HEK293 (cell line): Measurements from ENCODE around the gene ABL2.
"Not testable (repeated sequence)": the region's sequence is repeated elsewhere in the genome, so short reads cannot be mapped to it uniquely, and the experiment has no call there.

Source experiments
- CTCF ChIA-PET: fragments of 350-600 bp; formaldehyde crosslinking; extraction: SDS; loops from one replicate; lab custom pipeline; 2021; ENCODE audit warnings: antibody characterized with exemption; lab: Yijun Ruan, JAX
- POLR2A ChIA-PET: fragments of 300-600 bp; formaldehyde crosslinking; extraction: SDS; loops from one replicate; lab custom pipeline; 2020; ENCODE audit warnings: antibody characterized with exemption, inconsistent platforms; lab: Yijun Ruan, JAX
- H3K27ac ChIP-seq: fragments of 200-500 bp; sonication (Bioruptor generic); 2 replicates; pipeline ENCODE4 v1.5.1; 2014; ENCODE audit warnings: low read depth, low read length, control low read depth, inconsistent platforms; ENCODE audit errors: extremely low read depth
- H3K36me3 ChIP-seq, 2 experiments: fragments of 200-500 bp in 1 of 2; sonication (Bioruptor generic) in 1 of 2; 1 replicate in 1 of 2; 2 replicates in 1 of 2; pipeline ENCODE4 v1.5.1; 2014 to 2017; ENCODE audit warnings: inconsistent platforms in 2 of 2, low read length in 2 of 2; ENCODE audit not compliant: control insufficient read depth in 2 of 2, insufficient read depth in 1 of 2
- H3K4me1 ChIP-seq: fragments of 200-500 bp; sonication (Bioruptor generic); 2 replicates; pipeline ENCODE4 v1.5.1; 2014; ENCODE audit warnings: mild to moderate bottlenecking, low read length, inconsistent platforms; ENCODE audit not compliant: control insufficient read depth, insufficient read depth
- H3K4me3 ChIP-seq: 2 replicates; pipeline ENCODE4 v1.5.1; 2011; ENCODE audit warnings: low read depth, mild to moderate bottlenecking, control low read depth, low read length, moderate library complexity
- H3K9me3 ChIP-seq: fragments of 200-500 bp; sonication (Bioruptor generic); 2 replicates; pipeline ENCODE4 v1.5.1; 2014; ENCODE audit warnings: low read depth, low read length, inconsistent platforms; ENCODE audit not compliant: control insufficient read depth, insufficient read depth
- KLF7 ChIP-seq: fragments of 450-650 bp; formaldehyde crosslinking; IDR thresholded peaks from 2 replicates; pipeline ENCODE4 v1.5.1; 2016; ENCODE audit warnings: missing biosample characterization, missing genetic modification characterization, borderline replicate concordance
- MZF1 ChIP-seq: fragments of 450-650 bp; formaldehyde crosslinking; IDR thresholded peaks from 2 replicates; pipeline ENCODE4 v1.5.1; 2017; ENCODE audit warnings: missing biosample characterization, missing genetic modification characterization, borderline replicate concordance
- ZFP69B ChIP-seq: fragments of 450-650 bp; formaldehyde crosslinking; IDR thresholded peaks from 2 replicates; pipeline ENCODE4 v1.5.1; 2016; ENCODE audit warnings: missing biosample characterization, missing genetic modification characterization
- ZNF10 ChIP-seq: fragments of 450-650 bp; formaldehyde crosslinking; IDR thresholded peaks from 2 replicates; pipeline ENCODE4 v1.5.1; 2017; ENCODE audit warnings: missing biosample characterization, missing genetic modification characterization
- ZNF146 ChIP-seq: fragments of 450-650 bp; formaldehyde crosslinking; IDR thresholded peaks from 2 replicates; pipeline ENCODE4 v1.5.1; 2016; ENCODE audit warnings: missing biosample characterization, missing genetic modification characterization
- ZNF426 ChIP-seq: fragments of 450-650 bp; formaldehyde crosslinking; IDR thresholded peaks from 2 replicates; pipeline ENCODE4 v1.5.1; 2017; ENCODE audit warnings: missing biosample characterization, missing genetic modification characterization, mild to moderate bottlenecking, inconsistent platforms, moderate library complexity
- ZNF677 ChIP-seq: fragments of 450-650 bp; IDR thresholded peaks from 2 replicates; pipeline ENCODE4 v1.5.0; 2018; ENCODE audit warnings: missing biosample characterization, mild to moderate bottlenecking, missing genetic modification characterization, moderate library complexity
- TF ChIP-seq, protein P1 (sequence below): fragments of 450-650 bp; formaldehyde crosslinking; IDR thresholded peaks from 2 replicates; pipeline ENCODE4 v1.5.1; 2016; ENCODE audit warnings: missing biosample characterization, missing genetic modification characterization
- TF ChIP-seq, protein P2 (sequence below): fragments of 450-650 bp; formaldehyde crosslinking; IDR thresholded peaks from 2 replicates; pipeline ENCODE4 v1.5.1; 2016; ENCODE audit warnings: missing biosample characterization, missing genetic modification characterization
- TF ChIP-seq, protein P3 (sequence below): fragments of 450-650 bp; formaldehyde crosslinking; IDR thresholded peaks from 2 replicates; pipeline ENCODE4 v1.5.1; 2017; ENCODE audit warnings: missing biosample characterization, missing genetic modification characterization
- TF ChIP-seq, protein P4 (sequence below): fragments of 450-650 bp; formaldehyde crosslinking; IDR thresholded peaks from 2 replicates; pipeline ENCODE4 v1.5.1; 2016; ENCODE audit warnings: missing biosample characterization, missing genetic modification characterization
- TF ChIP-seq, protein P5 (sequence below): fragments of 450-650 bp; formaldehyde crosslinking; IDR thresholded peaks from 2 replicates; pipeline ENCODE4 v1.5.1; 2016; ENCODE audit warnings: missing biosample characterization, missing genetic modification characterization, low read depth
- TF ChIP-seq, protein P6 (sequence below): fragments of 450-650 bp; formaldehyde crosslinking; IDR thresholded peaks from 2 replicates; pipeline ENCODE4 v1.5.1; 2016; ENCODE audit warnings: missing biosample characterization, missing genetic modification characterization

The ABL2 gene

DNA sequence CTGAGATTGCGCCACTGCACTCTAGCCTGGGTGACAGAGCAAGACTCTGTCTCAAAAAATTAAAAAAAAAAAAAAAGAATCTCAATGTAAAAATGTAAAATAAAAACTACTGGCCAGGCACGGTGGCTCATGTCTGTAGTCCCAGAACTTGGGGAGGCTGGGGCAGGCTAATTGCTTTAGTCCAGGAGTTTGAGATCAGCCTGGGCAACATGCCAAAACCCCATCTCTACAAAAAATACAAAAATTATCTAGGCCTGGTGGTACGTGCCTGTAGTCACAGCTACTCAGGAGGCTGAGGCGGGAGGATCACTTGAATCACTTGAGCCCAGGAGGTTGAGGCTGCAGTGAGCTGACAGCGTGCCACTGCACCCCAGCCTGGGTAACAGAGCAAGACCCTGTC lies 44.9 kb upstream of the ABL2 start:
- H3K4me1 ChIP-seq, H3K27ac ChIP-seq, H3K4me3 ChIP-seq, POLR2A ChIA-PET, CTCF ChIA-PET, H3K36me3 ChIP-seq, H3K9me3 ChIP-seq: not testable (repeated sequence)
- TF ChIP-seq, protein P1, sequence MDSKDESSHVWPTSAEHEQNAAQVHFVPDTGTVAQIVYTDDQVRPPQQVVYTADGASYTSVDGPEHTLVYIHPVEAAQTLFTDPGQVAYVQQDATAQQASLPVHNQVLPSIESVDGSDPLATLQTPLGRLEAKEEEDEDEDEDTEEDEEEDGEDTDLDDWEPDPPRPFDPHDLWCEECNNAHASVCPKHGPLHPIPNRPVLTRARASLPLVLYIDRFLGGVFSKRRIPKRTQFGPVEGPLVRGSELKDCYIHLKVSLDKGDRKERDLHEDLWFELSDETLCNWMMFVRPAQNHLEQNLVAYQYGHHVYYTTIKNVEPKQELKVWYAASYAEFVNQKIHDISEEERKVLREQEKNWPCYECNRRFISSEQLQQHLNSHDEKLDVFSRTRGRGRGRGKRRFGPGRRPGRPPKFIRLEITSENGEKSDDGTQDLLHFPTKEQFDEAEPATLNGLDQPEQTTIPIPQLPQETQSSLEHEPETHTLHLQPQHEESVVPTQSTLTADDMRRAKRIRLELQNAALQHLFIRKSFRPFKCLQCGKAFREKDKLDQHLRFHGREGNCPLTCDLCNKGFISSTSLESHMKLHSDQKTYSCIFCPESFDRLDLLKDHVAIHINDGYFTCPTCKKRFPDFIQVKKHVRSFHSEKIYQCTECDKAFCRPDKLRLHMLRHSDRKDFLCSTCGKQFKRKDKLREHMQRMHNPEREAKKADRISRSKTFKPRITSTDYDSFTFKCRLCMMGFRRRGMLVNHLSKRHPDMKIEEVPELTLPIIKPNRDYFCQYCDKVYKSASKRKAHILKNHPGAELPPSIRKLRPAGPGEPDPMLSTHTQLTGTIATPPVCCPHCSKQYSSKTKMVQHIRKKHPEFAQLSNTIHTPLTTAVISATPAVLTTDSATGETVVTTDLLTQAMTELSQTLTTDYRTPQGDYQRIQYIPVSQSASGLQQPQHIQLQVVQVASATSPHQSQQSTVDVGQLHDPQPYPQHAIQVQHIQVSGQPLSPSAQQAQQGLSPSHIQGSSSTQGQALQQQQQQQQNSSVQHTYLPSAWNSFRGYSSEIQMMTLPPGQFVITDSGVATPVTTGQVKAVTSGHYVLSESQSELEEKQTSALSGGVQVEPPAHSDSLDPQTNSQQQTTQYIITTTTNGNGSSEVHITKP (tag by site-specific recombination) = peak; percentile 62

DNA sequence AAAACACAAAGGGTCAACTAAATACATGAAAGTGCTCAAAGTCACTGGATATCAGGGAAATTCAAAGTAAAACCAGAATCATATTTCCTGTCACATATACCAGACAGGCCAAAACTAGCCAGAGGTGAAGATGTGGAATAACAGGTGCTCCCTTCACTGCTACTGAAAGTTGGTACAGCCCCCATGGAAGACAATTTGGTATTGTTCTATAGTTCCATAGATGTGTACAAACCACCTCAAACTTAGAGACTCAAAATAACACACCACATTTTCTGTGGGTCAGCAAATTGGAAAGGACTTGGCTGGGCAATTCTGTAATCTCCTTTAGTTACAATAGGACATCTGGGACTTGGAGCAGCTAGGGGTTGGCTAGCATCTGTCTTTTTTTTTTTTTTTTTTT lies 39.6 kb upstream of the ABL2 start:
- TF ChIP-seq, protein P2, sequence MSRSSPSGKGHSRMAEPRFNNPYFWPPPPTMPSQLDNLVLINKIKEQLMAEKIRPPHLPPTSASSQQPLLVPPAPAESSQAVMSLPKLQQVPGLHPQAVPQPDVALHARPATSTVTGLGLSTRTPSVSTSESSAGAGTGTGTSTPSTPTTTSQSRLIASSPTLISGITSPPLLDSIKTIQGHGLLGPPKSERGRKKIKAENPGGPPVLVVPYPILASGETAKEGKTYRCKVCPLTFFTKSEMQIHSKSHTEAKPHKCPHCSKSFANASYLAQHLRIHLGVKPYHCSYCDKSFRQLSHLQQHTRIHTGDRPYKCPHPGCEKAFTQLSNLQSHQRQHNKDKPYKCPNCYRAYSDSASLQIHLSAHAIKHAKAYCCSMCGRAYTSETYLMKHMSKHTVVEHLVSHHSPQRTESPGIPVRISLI (tag by site-specific recombination) = no peak
- no peak for TF ChIP-seq KLF7 (tag by site-specific recombination)
- no peak for TF ChIP-seq ZNF426 (tag by site-specific recombination)
- no peak for TF ChIP-seq ZNF146 (tag by site-specific recombination)
- TF ChIP-seq ZNF10 (tag by site-specific recombination) = no peak
- TF ChIP-seq, protein P3, sequence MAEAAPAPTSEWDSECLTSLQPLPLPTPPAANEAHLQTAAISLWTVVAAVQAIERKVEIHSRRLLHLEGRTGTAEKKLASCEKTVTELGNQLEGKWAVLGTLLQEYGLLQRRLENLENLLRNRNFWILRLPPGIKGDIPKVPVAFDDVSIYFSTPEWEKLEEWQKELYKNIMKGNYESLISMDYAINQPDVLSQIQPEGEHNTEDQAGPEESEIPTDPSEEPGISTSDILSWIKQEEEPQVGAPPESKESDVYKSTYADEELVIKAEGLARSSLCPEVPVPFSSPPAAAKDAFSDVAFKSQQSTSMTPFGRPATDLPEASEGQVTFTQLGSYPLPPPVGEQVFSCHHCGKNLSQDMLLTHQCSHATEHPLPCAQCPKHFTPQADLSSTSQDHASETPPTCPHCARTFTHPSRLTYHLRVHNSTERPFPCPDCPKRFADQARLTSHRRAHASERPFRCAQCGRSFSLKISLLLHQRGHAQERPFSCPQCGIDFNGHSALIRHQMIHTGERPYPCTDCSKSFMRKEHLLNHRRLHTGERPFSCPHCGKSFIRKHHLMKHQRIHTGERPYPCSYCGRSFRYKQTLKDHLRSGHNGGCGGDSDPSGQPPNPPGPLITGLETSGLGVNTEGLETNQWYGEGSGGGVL (tag by site-specific recombination) = no peak
- TF ChIP-seq ZFP69B = no peak
- no peak for TF ChIP-seq MZF1 (tag by site-specific recombination)
- TF ChIP-seq ZNF677 = no peak
- TF ChIP-seq, protein P1 (tag by site-specific recombination) = no peak
- TF ChIP-seq, protein P4, sequence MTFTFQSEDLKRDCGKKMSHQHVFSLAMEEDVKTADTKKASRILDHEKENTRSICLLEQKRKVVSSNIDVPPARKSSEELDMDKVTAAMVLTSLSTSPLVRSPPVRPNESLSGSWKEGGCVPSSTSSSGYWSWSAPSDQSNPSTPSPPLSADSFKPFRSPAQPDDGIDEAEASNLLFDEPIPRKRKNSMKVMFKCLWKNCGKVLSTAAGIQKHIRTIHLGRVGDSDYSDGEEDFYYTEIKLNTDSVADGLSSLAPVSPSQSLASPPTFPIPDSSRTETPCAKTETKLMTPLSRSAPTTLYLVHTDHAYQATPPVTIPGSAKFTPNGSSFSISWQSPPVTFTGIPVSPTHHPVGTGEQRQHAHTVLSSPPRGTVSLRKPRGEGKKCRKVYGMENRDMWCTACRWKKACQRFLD (tag by site-specific recombination) = no peak
- TF ChIP-seq, protein P5, sequence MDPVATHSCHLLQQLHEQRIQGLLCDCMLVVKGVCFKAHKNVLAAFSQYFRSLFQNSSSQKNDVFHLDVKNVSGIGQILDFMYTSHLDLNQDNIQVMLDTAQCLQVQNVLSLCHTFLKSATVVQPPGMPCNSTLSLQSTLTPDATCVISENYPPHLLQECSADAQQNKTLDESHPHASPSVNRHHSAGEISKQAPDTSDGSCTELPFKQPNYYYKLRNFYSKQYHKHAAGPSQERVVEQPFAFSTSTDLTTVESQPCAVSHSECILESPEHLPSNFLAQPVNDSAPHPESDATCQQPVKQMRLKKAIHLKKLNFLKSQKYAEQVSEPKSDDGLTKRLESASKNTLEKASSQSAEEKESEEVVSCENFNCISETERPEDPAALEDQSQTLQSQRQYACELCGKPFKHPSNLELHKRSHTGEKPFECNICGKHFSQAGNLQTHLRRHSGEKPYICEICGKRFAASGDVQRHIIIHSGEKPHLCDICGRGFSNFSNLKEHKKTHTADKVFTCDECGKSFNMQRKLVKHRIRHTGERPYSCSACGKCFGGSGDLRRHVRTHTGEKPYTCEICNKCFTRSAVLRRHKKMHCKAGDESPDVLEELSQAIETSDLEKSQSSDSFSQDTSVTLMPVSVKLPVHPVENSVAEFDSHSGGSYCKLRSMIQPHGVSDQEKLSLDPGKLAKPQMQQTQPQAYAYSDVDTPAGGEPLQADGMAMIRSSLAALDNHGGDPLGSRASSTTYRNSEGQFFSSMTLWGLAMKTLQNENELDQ (tag by site-specific recombination) = no peak
- TF ChIP-seq, protein P6, sequence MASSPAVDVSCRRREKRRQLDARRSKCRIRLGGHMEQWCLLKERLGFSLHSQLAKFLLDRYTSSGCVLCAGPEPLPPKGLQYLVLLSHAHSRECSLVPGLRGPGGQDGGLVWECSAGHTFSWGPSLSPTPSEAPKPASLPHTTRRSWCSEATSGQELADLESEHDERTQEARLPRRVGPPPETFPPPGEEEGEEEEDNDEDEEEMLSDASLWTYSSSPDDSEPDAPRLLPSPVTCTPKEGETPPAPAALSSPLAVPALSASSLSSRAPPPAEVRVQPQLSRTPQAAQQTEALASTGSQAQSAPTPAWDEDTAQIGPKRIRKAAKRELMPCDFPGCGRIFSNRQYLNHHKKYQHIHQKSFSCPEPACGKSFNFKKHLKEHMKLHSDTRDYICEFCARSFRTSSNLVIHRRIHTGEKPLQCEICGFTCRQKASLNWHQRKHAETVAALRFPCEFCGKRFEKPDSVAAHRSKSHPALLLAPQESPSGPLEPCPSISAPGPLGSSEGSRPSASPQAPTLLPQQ = no peak

More for the DNA sequence above, 39.6 kb upstream of the ABL2 start:
- Histone ChIP-seq H3K9me3 (no peaks in the 10 kb centered on the region), H3K4me1 (0 out of 2 replicates have a peak, but pooled peaks cover 2% of the 10 kb centered on the region), H3K27ac (no peak overlapping the region), H3K4me3 (no peak overlapping the region), H3K36me3 (no peaks in the 10 kb centered on the region)
- ChIA-PET POLR2A (no interaction called here), CTCF (interaction anchor here (1.5 kb wide), 1 partner anchor 101 kb away, joined by 7 read pairs; no protein-coding TSS in a partner anchor)
